HG02938 (cell line): ENCODE measurements around the gene SMCP.

Source experiments
- ATAC-seq: cut with Tn5 transposase; IDR thresholded peaks from one replicate; pipeline ENCODE4 v1.9.1; 2021; ENCODE audit warnings: mild to moderate bottlenecking, moderate library complexity; ENCODE audit not compliant: unreplicated experiment

The SMCP gene

GRCh38 chr1:152886085-152886484, 8.0 kb downstream of the SMCP start:
- no peak for ATAC-seq

GRCh38 chr1:152886758-152887409, 8.8 kb downstream of the SMCP start:
- ATAC-seq, result no peak

GRCh38 chr1:152888126-152888525, 10.0 kb downstream of the SMCP start:
- ATAC-seq, result no peak

- no peak for ATAC-seq
Observed at GRCh38 chr1:152899027-152899426, 20.9 kb downstream of the SMCP start.

GRCh38 chr1:152899883-152900282, 21.8 kb downstream of the SMCP start:
- no peak for ATAC-seq

- no peak for ATAC-seq
Observed at GRCh38 chr1:152901631-152902030, 23.5 kb downstream of the SMCP start.

- no peak for ATAC-seq
Observed at GRCh38 chr1:152902636-152903035, 24.5 kb downstream of the SMCP start.

GRCh38 chr1:152904688-152905440, 26.7 kb downstream of the SMCP start:
- no peak for ATAC-seq

- no peak for ATAC-seq
Observed at GRCh38 chr1:152906023-152906565, 28.0 kb downstream of the SMCP start.

- ATAC-seq, result no peak
Observed at GRCh38 chr1:152907686-152908601, 29.8 kb downstream of the SMCP start, which contains the start of gene IVL. Gene IVL (plus strand): TSS chr1:152908546. CDS start chr1:152909798, 1,252 bp downstream.

- no peak for ATAC-seq
Observed at GRCh38 chr1:152909206-152909605, 31.1 kb downstream of the SMCP start.

GRCh38 chr1:152912471-152912870, 34.3 kb downstream of the SMCP start:
- ATAC-seq, result no peak

- no peak for ATAC-seq
Observed at GRCh38 chr1:152912900-152913299, 34.8 kb downstream of the SMCP start.

- ATAC-seq, result no peak
Observed at GRCh38 chr1:152917794-152918193, 39.7 kb downstream of the SMCP start.

- ATAC-seq, result no peak
Observed at GRCh38 chr1:152919071-152919470, 40.9 kb downstream of the SMCP start.

GRCh38 chr1:152924191-152924590, 46.1 kb downstream of the SMCP start:
- ATAC-seq, result no peak

GRCh38 chr1:152926091-152926490, 48.0 kb downstream of the SMCP start:
- no peak for ATAC-seq

GRCh38 chr1:152928671-152929070, 50.5 kb downstream of the SMCP start:
- no peak for ATAC-seq

GRCh38 chr1:152932170-152932811, 54.2 kb downstream of the SMCP start:
- no peak for ATAC-seq

GRCh38 chr1:152933196-152933595, 55.1 kb downstream of the SMCP start:
- ATAC-seq, result no peak
